Measurements from ENCODE around the gene SLFN12L.
"Not testable (repeated sequence)": the region's sequence is repeated elsewhere in the genome, so short reads cannot be mapped to it uniquely, and the experiment has no call there.

Gene SLFN12L

GRCh38 chr17:35542990-35543389, 5.5 kb upstream of the SLFN12L start:
- no peak for DNase-seq (ENCODE audit: low read depth, low spot score)

DNA sequence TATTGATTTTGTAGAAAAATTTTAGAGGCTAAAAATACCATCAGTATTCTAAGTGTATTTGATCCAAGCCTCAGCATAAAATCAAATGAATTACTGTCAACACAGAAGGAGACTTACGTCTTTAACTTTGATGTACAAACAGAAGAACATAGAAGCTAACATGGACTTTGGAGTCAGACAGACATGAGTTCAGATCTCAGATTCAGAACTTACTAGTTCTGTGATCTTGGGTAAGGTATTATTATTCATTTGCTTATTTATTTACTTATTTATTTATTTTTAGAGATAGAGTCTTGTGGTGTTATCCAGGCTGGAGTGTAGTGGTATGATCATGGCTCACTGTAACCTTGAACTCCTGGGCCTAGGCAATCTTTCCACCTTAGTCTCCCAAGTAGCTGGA, 4.0 kb upstream of the SLFN12L start:
- DNase-seq (ENCODE audit: low read depth, low spot score) = no peak

DNA sequence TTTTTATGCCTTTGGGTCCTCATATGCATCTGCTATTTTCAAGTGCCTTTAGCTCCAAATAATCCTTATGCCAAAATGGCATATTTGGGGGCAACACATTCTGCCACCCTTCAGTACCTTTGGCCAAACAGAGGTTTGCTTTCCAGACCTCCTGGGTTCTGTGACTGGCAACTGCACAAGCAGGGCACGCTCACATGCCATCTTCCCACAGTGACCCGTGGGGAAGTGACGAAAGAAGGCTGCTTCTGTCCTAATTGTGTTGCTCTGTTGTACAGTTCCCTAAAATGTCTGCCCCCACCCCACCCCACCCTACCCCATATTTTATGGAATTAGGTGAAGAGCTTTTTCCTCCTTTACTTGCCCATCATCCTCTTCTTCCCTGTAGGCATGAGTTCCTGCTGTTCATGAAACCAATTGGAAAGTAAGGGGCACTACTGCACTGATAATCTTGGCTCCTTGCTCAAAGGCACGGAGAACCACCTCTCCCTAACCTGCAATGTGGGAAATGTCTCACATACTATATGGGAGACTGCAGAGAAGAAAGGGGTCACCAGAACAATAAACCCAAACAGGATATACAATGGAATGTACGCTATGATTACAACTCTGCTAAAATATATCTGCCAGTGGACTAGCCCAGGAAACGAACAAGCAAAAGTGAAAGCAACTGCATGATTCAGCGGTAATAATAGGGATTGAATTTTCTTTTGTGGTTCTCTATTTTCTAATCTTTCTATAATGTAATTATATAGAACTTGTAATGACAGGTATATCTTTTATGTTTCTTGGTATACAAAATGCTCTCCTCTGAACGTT, 3.3 kb upstream of the SLFN12L start:
- no peak for DNase-seq (ENCODE audit: low read depth, low spot score)

DNA sequence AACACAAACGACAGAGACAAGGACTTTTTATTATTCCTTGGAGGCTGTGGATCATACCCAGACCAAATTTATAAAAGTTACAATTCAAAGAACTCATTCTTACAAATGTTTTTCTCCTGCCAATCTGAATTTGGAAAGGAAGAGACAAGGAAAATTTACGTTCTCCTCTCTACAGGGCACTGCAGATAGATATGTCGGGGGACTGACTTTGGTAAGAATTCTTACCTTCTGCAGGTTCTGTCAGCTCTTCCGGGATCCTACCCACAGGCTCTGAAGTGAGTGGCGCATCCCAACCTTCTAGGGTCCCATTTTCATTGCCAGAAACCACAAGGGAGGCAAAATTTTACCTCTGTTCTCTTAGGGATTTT, 2.2 kb upstream of the SLFN12L start:
- no peak for DNase-seq (ENCODE audit: low read depth, low spot score)

GRCh38 chr17:35536664-35537171, 760 bp downstream of the SLFN12L start:
- DNase-seq (ENCODE audit: low read depth, low spot score) = no peak

- DNase-seq (ENCODE audit: low read depth, low spot score) = not testable (repeated sequence)
These were observed 2.1 kb downstream of the SLFN12L start for GRCh38 chr17:35535406-35535805.

DNA sequence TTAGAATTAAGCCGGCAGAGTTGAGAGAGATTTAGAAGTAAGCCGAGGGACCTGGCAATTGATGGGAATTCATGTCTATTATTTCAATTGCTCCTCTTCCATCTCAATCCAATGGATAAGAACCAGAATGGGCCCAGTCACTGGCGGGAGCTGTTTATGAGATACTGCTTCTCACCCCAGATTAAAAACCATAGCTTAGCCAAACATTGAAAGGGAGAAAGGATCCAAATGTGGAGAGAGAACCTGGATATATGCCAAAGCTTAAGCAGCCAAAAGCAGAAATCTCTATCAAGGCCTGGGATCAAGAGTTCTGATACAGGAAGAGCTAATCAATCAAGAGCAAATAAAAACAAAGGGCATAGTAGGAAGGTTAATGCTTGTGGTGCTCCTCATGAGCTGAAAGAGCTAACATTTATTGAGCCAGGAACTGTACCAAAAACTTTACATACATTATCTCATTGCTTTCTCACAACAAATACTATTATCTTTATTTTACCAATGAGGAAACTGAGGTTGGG, 2.8 kb downstream of the SLFN12L start:
- no peak for DNase-seq (ENCODE audit: low read depth, low spot score)

DNA sequence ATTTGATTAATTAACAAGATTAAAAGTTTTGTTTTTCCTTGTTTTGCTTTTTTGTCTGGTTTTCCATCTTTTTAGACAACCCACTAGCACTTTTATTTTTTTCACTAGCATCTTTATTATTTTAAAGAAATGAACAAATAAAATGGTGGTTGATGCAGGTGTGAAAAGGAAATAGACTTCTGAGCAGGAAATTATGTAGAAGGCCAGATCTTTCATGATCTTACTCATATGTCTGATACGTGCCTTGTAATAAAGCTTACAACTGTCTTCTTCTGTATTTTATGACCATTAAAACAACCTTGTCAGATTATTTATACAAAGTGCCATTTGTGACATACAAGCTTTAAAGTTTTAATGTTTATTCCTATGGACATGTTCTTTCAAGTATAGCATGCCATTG, 6.3 kb downstream of the SLFN12L start:
- no peak for DNase-seq (ENCODE audit: low read depth, low spot score)

GRCh38 chr17:35529866-35530265, 7.6 kb downstream of the SLFN12L start:
- no peak for DNase-seq (ENCODE audit: low read depth, low spot score)

GRCh38 chr17:35529326-35529725, 8.2 kb downstream of the SLFN12L start:
- DNase-seq (ENCODE audit: low read depth, low spot score) = not testable (repeated sequence)

DNA sequence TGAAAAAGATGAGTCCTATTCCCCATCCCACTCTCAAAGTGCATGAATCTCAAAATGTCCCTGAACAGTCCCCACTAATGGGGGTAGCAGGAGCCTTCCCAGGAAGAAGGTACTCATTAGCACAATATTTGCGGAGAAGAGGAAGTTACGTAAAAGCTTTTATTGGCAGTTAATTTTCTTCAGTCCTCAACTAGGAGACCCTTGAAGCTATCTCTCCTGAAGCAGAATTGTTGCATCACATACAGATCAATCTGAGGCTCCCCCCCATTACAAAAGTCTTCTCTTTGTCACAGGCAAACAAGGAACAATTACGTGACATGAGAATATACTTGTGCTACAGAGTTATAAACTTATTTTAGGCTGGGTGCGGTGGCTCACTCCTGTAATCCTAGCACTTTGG, 14.2 kb downstream of the SLFN12L start:
- DNase-seq (ENCODE audit: low read depth, low spot score) = no peak

- DNase-seq (ENCODE audit: low read depth, low spot score) = not testable (repeated sequence)
These were observed 15.7 kb downstream of the SLFN12L start for GRCh38 chr17:35521654-35522256.

DNA sequence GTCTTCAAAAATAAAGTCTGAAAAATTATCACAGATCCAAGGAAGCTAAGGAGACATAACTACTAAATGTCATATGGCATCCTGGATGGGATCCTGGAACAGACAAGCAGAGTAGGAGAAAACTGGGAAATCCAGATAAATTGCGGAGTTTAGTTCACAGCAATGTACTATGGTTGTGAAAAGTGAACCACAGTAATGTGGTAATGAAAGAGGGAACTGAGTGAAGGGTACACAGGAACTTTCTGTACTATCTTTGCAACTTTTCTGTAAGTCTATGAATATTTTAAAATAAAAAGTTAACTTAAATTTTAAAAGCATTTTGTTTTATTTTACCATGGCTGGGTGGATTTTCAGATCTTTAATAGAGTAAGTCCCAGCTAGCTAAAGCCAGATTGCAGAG, 16.3 kb downstream of the SLFN12L start:
- no peak for DNase-seq (ENCODE audit: low read depth, low spot score)

GRCh38 chr17:35519906-35520442, 17.5 kb downstream of the SLFN12L start:
- DNase-seq (ENCODE audit: low read depth, low spot score) = no peak

DNA sequence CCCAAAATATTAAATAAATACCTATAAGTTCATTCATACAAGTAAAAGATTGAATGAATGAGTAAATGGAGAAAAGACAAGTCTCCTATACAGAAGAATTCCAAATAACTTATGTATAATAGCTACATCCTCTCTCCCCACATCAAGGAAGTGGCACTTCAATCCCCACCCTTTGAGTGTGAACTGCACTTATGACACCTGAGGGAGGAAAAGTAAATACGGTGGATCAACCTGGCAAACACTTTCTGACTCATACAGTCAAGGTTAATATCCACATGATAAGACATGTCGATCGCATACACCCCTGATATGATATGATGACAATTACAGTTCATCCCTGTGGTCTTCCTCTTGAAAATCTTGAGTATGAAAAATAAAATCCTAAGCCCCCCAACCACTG, 18.0 kb downstream of the SLFN12L start:
- DNase-seq (ENCODE audit: low read depth, low spot score) = no peak

GRCh38 chr17:35518431-35518830, 19.0 kb downstream of the SLFN12L start:
- DNase-seq (ENCODE audit: low read depth, low spot score) = not testable (repeated sequence)

DNA sequence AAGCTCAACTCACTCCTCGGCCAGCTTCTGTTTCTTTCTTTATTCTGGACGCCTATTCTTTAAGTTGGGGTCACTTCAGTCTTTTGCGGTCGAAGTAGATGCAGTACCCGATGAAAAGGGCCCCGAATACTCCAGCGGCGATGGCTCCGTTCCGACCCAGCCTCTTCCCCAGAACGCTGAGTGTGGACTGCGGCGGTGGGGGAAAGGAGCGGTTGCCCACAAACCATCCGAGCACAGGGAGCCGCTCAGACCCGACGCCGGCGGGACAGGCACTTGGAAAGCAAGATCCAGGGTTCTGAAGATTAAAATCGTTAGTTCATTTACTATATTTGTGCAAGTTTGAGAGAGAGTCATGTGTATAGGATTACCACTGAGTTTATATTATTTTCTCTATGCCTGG, 22.5 kb downstream of the SLFN12L start:
- DNase-seq (ENCODE audit: low read depth, low spot score) = no peak

GRCh38 chr17:35514564-35514963, 22.9 kb downstream of the SLFN12L start:
- no peak for DNase-seq (ENCODE audit: low read depth, low spot score)

DNA sequence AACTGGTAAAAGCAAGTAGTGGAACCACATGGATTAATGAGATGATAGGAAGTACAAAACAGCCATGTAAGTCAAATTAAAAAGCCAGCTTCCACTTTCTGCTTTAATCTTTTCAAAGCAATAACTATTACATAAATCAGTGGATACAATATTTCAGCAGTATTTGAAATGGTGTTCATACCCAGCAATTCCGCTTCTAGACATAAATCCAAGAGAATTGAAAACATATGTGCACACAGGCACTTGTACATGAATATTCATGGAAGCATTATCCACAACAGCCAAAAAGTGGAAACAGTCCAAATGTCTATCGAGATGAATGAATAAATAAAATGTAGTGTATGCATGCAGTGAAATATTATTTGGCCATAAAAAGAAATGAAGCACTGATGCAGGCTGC, 27.4 kb downstream of the SLFN12L start:
- no peak for DNase-seq (ENCODE audit: low read depth, low spot score)

DNA sequence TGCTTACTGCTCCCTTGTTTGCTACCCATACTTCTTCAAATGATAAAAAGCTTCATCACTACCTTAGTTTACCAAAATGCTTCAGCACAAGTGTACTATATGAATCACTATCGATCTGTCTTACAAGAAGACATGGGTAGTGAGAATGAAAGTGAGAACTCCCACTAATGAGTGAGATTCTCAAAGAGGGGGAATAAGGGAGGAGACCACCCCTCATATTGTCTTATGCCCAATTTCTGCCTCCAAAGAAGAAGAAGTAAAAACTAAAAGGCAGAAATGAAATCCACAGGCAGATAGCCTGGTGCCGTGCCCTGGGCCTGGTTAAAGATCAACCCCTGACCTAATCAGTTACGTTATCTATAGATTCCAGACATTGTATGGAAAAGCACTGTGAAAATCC, 29.8 kb downstream of the SLFN12L start:
- DNase-seq (ENCODE audit: low read depth, low spot score) = not testable (repeated sequence)

DNA sequence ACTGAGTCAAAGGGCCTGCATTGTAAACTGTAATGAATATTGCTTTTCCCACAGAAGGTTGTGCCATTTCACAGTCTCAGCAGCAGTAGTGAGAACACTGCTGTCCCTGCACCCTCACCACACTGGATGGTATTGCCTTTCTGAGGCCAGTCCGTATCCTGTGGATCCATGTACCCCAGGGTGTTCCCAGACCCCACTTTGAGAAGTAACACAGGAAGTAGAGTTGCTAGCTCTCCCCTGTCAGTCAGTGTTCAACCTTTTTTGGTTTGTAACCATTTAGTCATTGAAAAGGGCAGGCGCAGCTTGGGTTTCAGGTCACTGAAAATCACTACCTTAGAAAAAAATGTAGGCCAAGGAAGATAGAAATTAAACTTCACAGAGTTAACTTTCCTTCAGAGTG, 37.9 kb downstream of the SLFN12L start:
- DNase-seq (ENCODE audit: low read depth, low spot score) = no peak

- DNase-seq (ENCODE audit: low read depth, low spot score) = no peak
These were observed 38.9 kb downstream of the SLFN12L start for GRCh38 chr17:35498448-35499178.

All from activated CD4-positive, CD25-positive, alpha-beta regulatory T cell treated with anti-CD3 and anti-CD28 coated beads, Interleukin-2, amount 50 U/mL, for 16 hours (primary cell).